Astrocyte (in vitro differentiated cells and primary cell): Measurements from ENCODE around the gene ICE1. TPM values are rescaled to one million over a fixed set of nuclear protein-coding genes. Genes with fewer than 3 reads are reported as not detected.

Experiments used
- DNase-seq: peaks from one replicate; pipeline ENCODE4 v3.0.0-alpha.2; 2010; ENCODE audit warnings: low read depth
- FAIRE-seq: peaks from 2 replicates; lab custom pipeline; 2011; peaks lifted over from hg19 to GRCh38; lab: Jason Lieb, UNC
- H2AFZ ChIP-seq: 2 replicates; pipeline ENCODE4 v1.6.0; 2012; ENCODE audit warnings: low read depth, low read length, inconsistent platforms
- H3K27ac ChIP-seq: 2 replicates; pipeline ENCODE4 v1.5.1; 2011; ENCODE audit warnings: low read depth, low read length, inconsistent platforms
- H3K27me3 ChIP-seq: 2 replicates; pipeline ENCODE4 v1.6.0; 2011; ENCODE audit warnings: low read length, inconsistent platforms; ENCODE audit not compliant: insufficient read depth
- H3K36me3 ChIP-seq: 2 replicates; pipeline ENCODE4 v1.5.1; 2011; ENCODE audit warnings: low read length, inconsistent platforms; ENCODE audit not compliant: insufficient read depth
- H3K4me1 ChIP-seq: 2 replicates; pipeline ENCODE4 v1.5.1; 2011; ENCODE audit warnings: low read length, inconsistent platforms; ENCODE audit not compliant: insufficient read depth
- H3K4me2 ChIP-seq: 2 replicates; pipeline ENCODE4 v1.6.0; 2012; ENCODE audit warnings: low read length, inconsistent platforms
- H3K4me3 ChIP-seq: 2 replicates; pipeline ENCODE4 v1.5.1; 2011; ENCODE audit warnings: low read depth, mild to moderate bottlenecking, low read length, inconsistent platforms; ENCODE audit not compliant: insufficient read depth
- H3K79me2 ChIP-seq: 2 replicates; pipeline ENCODE4 v1.6.0; 2012; ENCODE audit warnings: mild to moderate bottlenecking, low read length, inconsistent platforms; ENCODE audit not compliant: insufficient read depth
- H3K9ac ChIP-seq: 2 replicates; pipeline ENCODE4 v1.6.0; 2012; ENCODE audit warnings: mild to moderate bottlenecking, low read length, inconsistent platforms
- H3K9me3 ChIP-seq: 2 replicates; pipeline ENCODE4 v1.5.1; 2012; ENCODE audit warnings: low read depth, mild to moderate bottlenecking, low read length, inconsistent platforms; ENCODE audit not compliant: insufficient read depth
- H4K20me1 ChIP-seq: 2 replicates; pipeline ENCODE4 v1.6.0; 2012; ENCODE audit warnings: low read length, inconsistent platforms; ENCODE audit not compliant: insufficient read depth
- H3K27ac Mint-ChIP-seq: one replicate; pipeline ENCODE4 v1.8.0; 2021; ENCODE audit warnings: mild to moderate bottlenecking, mixed read lengths; ENCODE audit not compliant: unreplicated experiment
- H3K27me3 Mint-ChIP-seq: one replicate; pipeline ENCODE4 v1.8.0; 2021; ENCODE audit warnings: low read depth, mixed read lengths; ENCODE audit not compliant: unreplicated experiment
- H3K36me3 Mint-ChIP-seq: one replicate; pipeline ENCODE4 v1.8.0; 2021; ENCODE audit warnings: low read depth, mixed read lengths; ENCODE audit not compliant: unreplicated experiment
- H3K4me1 Mint-ChIP-seq: one replicate; pipeline ENCODE4 v1.8.0; 2021; ENCODE audit warnings: low read depth, mixed read lengths; ENCODE audit not compliant: unreplicated experiment
- H3K4me3 Mint-ChIP-seq: one replicate; pipeline ENCODE4 v1.8.0; 2021; ENCODE audit warnings: mild to moderate bottlenecking, moderate library complexity, mixed read lengths; ENCODE audit not compliant: unreplicated experiment
- H3K9me3 Mint-ChIP-seq: one replicate; pipeline ENCODE4 v1.8.0; 2021; ENCODE audit warnings: mild to moderate bottlenecking, mixed read lengths; ENCODE audit not compliant: unreplicated experiment
- CTCF ChIP-seq: IDR thresholded peaks from 2 replicates; pipeline ENCODE4 v1.5.1; 2011; ENCODE audit warnings: low read depth, mild to moderate bottlenecking, inconsistent platforms, low read length, moderate library complexity; ENCODE audit not compliant: insufficient read depth
- EZH2 ChIP-seq: IDR thresholded peaks from 2 replicates; pipeline ENCODE4 v1.6.1; 2012; ENCODE audit warnings: mild to moderate bottlenecking, low read length, inconsistent platforms; ENCODE audit not compliant: insufficient read depth
- total RNA-seq: library from RNA; stranded (reverse); gene quantifications from 2 replicates; pipeline ENCODE4 v1.2.1, GENCODE V29; 2021

The ICE1 gene
- total RNA-seq, 1 donor from 2014 or later: 40.3 TPM

GRCh38 chr5:5497152-5497788 is 74.8 kb downstream of the ICE1 start:
- DNase-seq (peak; percentile 24), FAIRE-seq (no peak)
- Histone ChIP-seq H3K4me2 (peak overlapping the region; percentile 40), H3K9me3 (no peaks in the 10 kb centered on the region), H4K20me1 (peaks cover under 1% of the 10 kb centered on the region), H3K36me3 (no peaks in the 10 kb centered on the region), H3K27me3 (peaks cover 3% of the 10 kb centered on the region), H3K4me3 (no peak overlapping the region), H2AFZ (no peak overlapping the region), H3K79me2 (no peaks in the 10 kb centered on the region), H3K4me1 (peaks cover 8% of the 10 kb centered on the region), H3K9ac (no peak overlapping the region), H3K27ac (no peak overlapping the region)
- Mint-ChIP-seq H3K27ac (no peak overlapping the region), H3K27me3 (peaks cover 11% of the 10 kb centered on the region), H3K4me3 (no peak overlapping the region), H3K9me3 (no peaks in the 10 kb centered on the region), H3K4me1 (peaks cover 8% of the 10 kb centered on the region), H3K36me3 (no peaks in the 10 kb centered on the region)
- peak; percentile 63 for TF ChIP-seq CTCF
- TF ChIP-seq EZH2: no peak

GRCh38 chr5:5499442-5499841 is 77.0 kb downstream of the ICE1 start:
- Histone ChIP-seq H3K9ac (no peak overlapping the region), H3K79me2 (no peaks in the 10 kb centered on the region), H3K36me3 (no peaks in the 10 kb centered on the region), H4K20me1 (no peaks in the 10 kb centered on the region), H3K4me3 (no peak overlapping the region), H3K4me1 (no peaks in the 10 kb centered on the region), H3K9me3 (peaks cover 4% of the 10 kb centered on the region), H2AFZ (no peak overlapping the region), H3K4me2 (no peak overlapping the region), H3K27ac (no peak overlapping the region), H3K27me3 (peaks cover 3% of the 10 kb centered on the region)
- no peak for FAIRE-seq
- H3K9me3 Mint-ChIP-seq: peaks cover 4% of the 10 kb centered on the region
- TF ChIP-seq EZH2 (no peak), CTCF (no peak)
- no peaks in the 10 kb centered on the region for H3K4me1 Mint-ChIP-seq
- DNase-seq: no peak
- peaks cover 7% of the 10 kb centered on the region for H3K27me3 Mint-ChIP-seq
- no peak overlapping the region for H3K4me3 Mint-ChIP-seq
- H3K36me3 Mint-ChIP-seq: no peaks in the 10 kb centered on the region
- no peak overlapping the region for H3K27ac Mint-ChIP-seq

- peaks cover 5% of the 10 kb centered on the region for H3K27me3 Mint-ChIP-seq
- no peaks in the 10 kb centered on the region for H3K4me1 Mint-ChIP-seq
- no peak overlapping the region for H3K9ac ChIP-seq
- no peak overlapping the region for H3K27ac Mint-ChIP-seq
- no peaks in the 10 kb centered on the region for H3K79me2 ChIP-seq
- H3K27ac ChIP-seq: no peak overlapping the region
- H3K4me3 ChIP-seq: no peak overlapping the region
- TF ChIP-seq EZH2: no peak
- no peak for TF ChIP-seq CTCF
- DNase-seq: no peak
- peaks cover 4% of the 10 kb centered on the region for H3K9me3 ChIP-seq
- peaks cover 6% of the 10 kb centered on the region for H3K9me3 Mint-ChIP-seq
- H3K36me3 ChIP-seq: no peaks in the 10 kb centered on the region
- no peak for FAIRE-seq
- no peaks in the 10 kb centered on the region for H4K20me1 ChIP-seq
- no peaks in the 10 kb centered on the region for H3K36me3 Mint-ChIP-seq
- no peaks in the 10 kb centered on the region for H3K4me1 ChIP-seq
- H3K4me2 ChIP-seq: no peak overlapping the region
- H3K4me3 Mint-ChIP-seq: no peak overlapping the region
- H3K27me3 ChIP-seq: no peaks in the 10 kb centered on the region
- no peak overlapping the region for H2AFZ ChIP-seq
Measured at GRCh38 chr5:5504325-5504724, 81.8 kb downstream of the ICE1 start.
